HCT116 (cell line): ENCODE measurements around the gene CDKN2B-AS1. TPM values are rescaled to one million over a fixed set of nuclear protein-coding genes. Genes with fewer than 3 reads are reported as not detected.
A peak's percentile ranks its signal among the peaks of the same experiment; 100 is the strongest.

Source experiments
- ATAC-seq: fragments of 200-7000 bp; cut with Tn5 transposase; 2 replicates; pipeline ENCODE4 v1.9.1; 2020; ENCODE audit warnings: mild to moderate bottlenecking, moderate library complexity
- BruUV-seq: library from RNA; stranded (reverse); fragments of 400-500 nt; replicated peaks from 2 replicates; lab custom pipeline; 2021; lab: Mats Ljungman, UMichigan
- CTCF ChIA-PET: fragments of 300-600 bp; sonication (Branson Sonifier 250); formaldehyde crosslinking; loops from one replicate; lab custom pipeline; 2021; ENCODE audit warnings: antibody characterized with exemption; lab: Charles Lee
- POLR2A ChIA-PET: fragments of 300-600, 350-600 bp; sonication (Branson Sonifier 250); formaldehyde crosslinking; loops from one replicate; lab custom pipeline; 2021; ENCODE audit warnings: antibody characterized with exemption; lab: Charles Lee
- RAD21 ChIA-PET, 2 experiments: fragments of 300-600 bp; sonication (Branson Sonifier 250); formaldehyde crosslinking; loops; one replicate each; lab custom pipeline; 2023; ENCODE audit warnings: low total read pairs in 2 of 2; ENCODE audit not compliant: uncharacterized antibody in 2 of 2, unreplicated experiment in 2 of 2, low non-redundant PET in 1 of 2; lab: Charles Lee
- DNase-seq: peaks from one replicate; pipeline ENCODE4 v3.0.0-alpha.2; 2010; ENCODE audit warnings: low read depth, low spot score
- H2AFZ ChIP-seq: fragments of 200-600 bp; shearing (Covaris generic), sonication (generic); 2 replicates; pipeline ENCODE4 v1.6.1; 2017; ENCODE audit warnings: low read depth, mixed run types, mixed read lengths, antibody characterized with exemption, low read length; ENCODE audit not compliant: poor library complexity, severe bottlenecking
- H3K27ac ChIP-seq: 2 replicates; pipeline ENCODE4 v1.5.1; 2012; ENCODE audit warnings: low read depth, low read length
- H3K27me3 ChIP-seq: fragments of 200-600 bp; sonication (generic); 2 replicates; pipeline ENCODE4 v1.6.1; 2016; ENCODE audit warnings: mixed run types, low read length, mixed read lengths; ENCODE audit not compliant: insufficient read depth
- H3K36me3 ChIP-seq, 2 experiments: fragments of 200-500 bp in 1 of 2; fragments of 200-600 bp in 1 of 2; sonication (Bioruptor generic) in 1 of 2; sonication (generic) in 1 of 2; 2 replicates each; pipeline versions ENCODE4 v1.5.1 to v1.6.1; 2014 to 2016; ENCODE audit warnings: low read length in 2 of 2, inconsistent platforms in 1 of 2, mixed read lengths in 1 of 2, mixed run types in 1 of 2; ENCODE audit not compliant: insufficient read depth in 2 of 2, control insufficient read depth in 1 of 2
- H3K4me1 ChIP-seq, 2 experiments: fragments of 200-600 bp in 1 of 2; sonication (generic) in 1 of 2; 2 replicates each; pipeline versions ENCODE4 v1.5.1 to v1.6.1; 2012 to 2017; ENCODE audit warnings: low read length in 2 of 2, inconsistent platforms in 1 of 2, mild to moderate bottlenecking in 1 of 2, mixed read lengths in 1 of 2, mixed run types in 1 of 2, moderate library complexity in 1 of 2; ENCODE audit not compliant: insufficient read depth in 2 of 2, control insufficient read depth in 1 of 2
- H3K4me2 ChIP-seq: fragments of 200-600 bp; sonication (generic); 2 replicates; pipeline ENCODE4 v1.6.1; 2017; ENCODE audit warnings: mixed run types, low read length, mixed read lengths
- H3K4me3 ChIP-seq, 2 experiments: fragments of 200-600 bp in 1 of 2; sonication (generic) in 1 of 2; replicated peaks in 1 of 2; 2 replicates each; pipeline ENCODE4 v1.5.1; 2011 to 2016; ENCODE audit warnings: low read length in 2 of 2, control low read depth in 1 of 2, low read depth in 1 of 2, mild to moderate bottlenecking in 1 of 2, mixed read lengths in 1 of 2, mixed run types in 1 of 2
- H3K79me2 ChIP-seq: fragments of 200-600 bp; sonication (generic); 2 replicates; pipeline ENCODE4 v1.6.1; 2017; ENCODE audit warnings: mild to moderate bottlenecking, mixed run types, low read length, moderate library complexity, mixed read lengths; ENCODE audit not compliant: insufficient read depth
- H3K9ac ChIP-seq: fragments of 200-600 bp; sonication (generic); 2 replicates; pipeline ENCODE4 v1.6.1; 2016; ENCODE audit warnings: low read length, mixed read lengths
- H3K9me2 ChIP-seq: fragments of 200-600 bp; sonication (generic), shearing (Covaris generic); 2 replicates; pipeline ENCODE4 v1.6.1; 2017; ENCODE audit warnings: mixed run types, mild to moderate bottlenecking, moderate library complexity; ENCODE audit not compliant: insufficient read depth
- H3K9me3 ChIP-seq, 2 experiments: fragments of 200-500 bp in 1 of 2; fragments of 200-600 bp in 1 of 2; sonication (Bioruptor generic) in 1 of 2; sonication (generic) in 1 of 2; 2 replicates each; pipeline ENCODE4 v1.6.1; 2014 to 2017; ENCODE audit warnings: low read length in 2 of 2, mixed read lengths in 2 of 2, inconsistent platforms in 1 of 2, low read depth in 1 of 2, mild to moderate bottlenecking in 1 of 2, mixed run types in 1 of 2, moderate library complexity in 1 of 2; ENCODE audit not compliant: control insufficient read depth in 1 of 2, insufficient read depth in 1 of 2
- H4K20me1 ChIP-seq: fragments of 200-600 bp; sonication (generic), shearing (Covaris generic); 2 replicates; pipeline ENCODE4 v1.6.1; 2017; ENCODE audit warnings: mixed run types, mild to moderate bottlenecking, moderate library complexity; ENCODE audit not compliant: insufficient read depth
- CBX3 ChIP-seq: IDR thresholded peaks from 2 replicates; pipeline ENCODE4 v1.6.1; 2012; ENCODE audit warnings: low read depth
- CEBPB ChIP-seq: IDR thresholded peaks from 2 replicates; pipeline ENCODE4 v1.6.1; 2012; ENCODE audit warnings: low read depth
- ELF1 ChIP-seq: IDR thresholded peaks from 2 replicates; pipeline ENCODE4 v1.6.1; 2012; ENCODE audit warnings: low read depth, borderline replicate concordance
- EZH2 ChIP-seq: fragments of 200-600 bp; sonication (generic); IDR thresholded peaks from 2 replicates; pipeline ENCODE4 v1.6.1; 2017; ENCODE audit warnings: antibody characterized with exemption, mixed run types
- FOSL1 ChIP-seq: IDR thresholded peaks from 2 replicates; pipeline ENCODE4 v1.6.1; 2012; ENCODE audit warnings: low read depth
- POLR2A ChIP-seq: IDR thresholded peaks from 2 replicates; pipeline ENCODE4 v1.7.0; 2011; ENCODE audit warnings: borderline replicate concordance; ENCODE audit not compliant: insufficient read depth, insufficient read length; ENCODE audit errors: extremely low read depth
- POLR2AphosphoS5 ChIP-seq: IDR thresholded peaks from 2 replicates; pipeline ENCODE4 v1.6.1; 2011; ENCODE audit warnings: mild to moderate bottlenecking, low read depth, low read length, moderate library complexity
- RAD21 ChIP-seq: IDR thresholded peaks from 2 replicates; pipeline ENCODE4 v1.6.1; 2012; ENCODE audit warnings: low read depth, mild to moderate bottlenecking
- SIN3A ChIP-seq: IDR thresholded peaks from 2 replicates; pipeline ENCODE4 v1.6.1; 2012; ENCODE audit warnings: low read depth
- TCF7L2 ChIP-seq: IDR thresholded peaks from 2 replicates; pipeline ENCODE4 v1.7.0; 2011; ENCODE audit warnings: borderline replicate concordance, inconsistent platforms; ENCODE audit not compliant: insufficient read depth, insufficient read length; ENCODE audit errors: extremely low read depth
- YY1 ChIP-seq: IDR thresholded peaks from 2 replicates; pipeline ENCODE4 v1.6.1; 2011; ENCODE audit warnings: low read length, low read depth, moderate library complexity, mild to moderate bottlenecking; ENCODE audit not compliant: insufficient replicate concordance; ENCODE audit errors: extremely low read depth
- ZFX ChIP-seq: fragments of 450-650 bp; IDR thresholded peaks from 2 replicates; pipeline ENCODE4 v1.6.1; 2017
- ZNF274 ChIP-seq: fragments of 200-500 bp; sonication (Bioruptor generic); IDR thresholded peaks from 2 replicates; pipeline ENCODE4 v1.6.1; 2014; ENCODE audit warnings: mild to moderate bottlenecking, low read depth, low read length, inconsistent platforms
- intact Hi-C: fragments of 100-400 bp; cut with micrococcal nuclease; formaldehyde crosslinking; loops from 2 replicates; pipeline ENCODE4 v1.10.0; 2022
- total RNA-seq: library from RNA; stranded (reverse); gene quantifications from one replicate; pipeline ENCODE4 v1.2.1, GENCODE V29; 2021; ENCODE audit not compliant: unreplicated experiment
- TF ChIP-seq, protein P1 (sequence below): IDR thresholded peaks from 2 replicates; pipeline ENCODE4 v1.6.1; 2012
- TF ChIP-seq, protein P2 (sequence below): IDR thresholded peaks from 2 replicates; pipeline ENCODE4 v1.6.1; 2011; ENCODE audit warnings: mild to moderate bottlenecking, low read length, moderate library complexity; ENCODE audit not compliant: insufficient replicate concordance; ENCODE audit errors: extremely low read depth
- TF ChIP-seq, protein P3 (sequence below): IDR thresholded peaks from 2 replicates; pipeline ENCODE4 v1.6.1; 2012

The CDKN2B-AS1 gene
- total RNA-seq, 1 experiment from 2014 or later: 1.7 TPM

DNA sequence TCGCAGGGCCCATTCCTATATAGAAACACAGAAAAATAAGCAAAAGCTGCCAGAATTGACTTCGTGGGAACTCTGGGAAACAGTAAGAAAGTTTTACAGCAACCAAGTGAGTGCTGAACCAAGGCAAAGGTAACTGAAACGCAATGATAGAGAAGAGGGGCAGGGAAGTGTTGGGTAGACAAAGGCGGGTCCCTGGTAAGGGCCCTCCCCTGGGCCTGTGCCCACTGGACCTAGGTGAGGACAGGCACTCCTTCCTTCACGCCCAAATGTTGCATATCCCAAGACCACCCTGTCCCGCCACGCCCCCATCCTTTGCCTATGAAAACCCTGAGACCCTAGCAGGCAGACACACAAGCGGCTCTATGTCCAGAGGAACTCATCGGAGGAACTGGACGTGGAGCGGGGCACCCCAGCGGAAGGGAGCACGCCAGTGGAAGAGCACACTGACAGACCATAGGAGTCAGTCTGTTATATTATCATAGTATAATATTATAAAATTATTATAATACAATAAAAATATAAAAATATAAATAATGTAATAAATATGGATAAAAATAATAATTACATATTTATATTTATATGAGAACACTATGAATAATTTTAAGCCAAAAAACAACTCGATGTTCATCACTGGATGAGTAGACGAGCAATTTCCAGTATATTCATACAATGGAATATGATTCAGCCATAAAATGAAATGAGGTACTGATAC is 28.3 kb upstream of the CDKN2B-AS1 start:
- Histone ChIP-seq H3K36me3 (peaks cover 0 to 16% of the 10 kb centered on the region in 2 experiments; a peak in 1 of 4 replicates), H3K4me1 (no peaks in the 10 kb centered on the region), H3K9me2 (no peaks in the 10 kb centered on the region), H2AFZ (no peak overlapping the region), H3K27me3 (no peaks in the 10 kb centered on the region), H4K20me1 (no peaks in the 10 kb centered on the region), H3K9me3 (no peaks in the 10 kb centered on the region), H3K9ac (no peak overlapping the region), H3K27ac (no peak overlapping the region), H3K4me3 (no peak overlapping the region), H3K4me2 (peak overlapping the region; percentile 41; the same call in 1 of the 2 replicates), H3K79me2 (peaks cover 4% of the 10 kb centered on the region; the same call in 1 of the 2 replicates)
- BruUV-seq: no TSS peak
- no peak for TF ChIP-seq ZNF274
- no peak for TF ChIP-seq YY1
- POLR2A ChIA-PET: no interaction called here
- ATAC-seq (no peak), DNase-seq (no peak)
- RAD21 ChIA-PET: no interaction called here
- CTCF ChIA-PET: no interaction called here
- intact Hi-C loops: no loop called here

DNA sequence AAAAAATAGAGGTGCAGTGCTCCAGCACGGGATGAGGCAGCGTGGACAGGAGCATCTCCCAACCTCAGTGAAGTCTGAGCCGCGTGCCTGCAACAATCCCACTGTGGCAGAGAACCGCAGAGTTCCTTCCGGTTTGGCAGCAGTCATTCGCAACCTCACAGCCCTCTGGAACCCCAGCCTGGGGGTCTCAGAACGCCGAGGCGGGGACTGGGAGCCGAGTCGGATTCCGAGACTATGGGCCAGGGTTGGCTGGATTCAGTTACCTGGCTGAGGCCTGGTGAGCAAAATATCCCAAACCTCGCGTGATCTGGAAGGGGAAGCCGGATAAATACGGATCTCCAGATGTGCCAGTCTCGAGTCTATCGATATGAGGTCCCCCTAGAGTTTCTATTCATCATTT is 27.4 kb upstream of the CDKN2B-AS1 start:
- Histone ChIP-seq H3K9me3 (no peaks in the 10 kb centered on the region), H4K20me1 (no peaks in the 10 kb centered on the region), H3K4me3 (no peak overlapping the region), H3K9ac (no peak overlapping the region), H3K4me1 (no peaks in the 10 kb centered on the region), H3K9me2 (no peaks in the 10 kb centered on the region), H3K4me2 (no peak overlapping the region), H3K27me3 (no peaks in the 10 kb centered on the region), H3K27ac (no peak overlapping the region), H3K79me2 (peaks cover 13% of the 10 kb centered on the region)
- intact Hi-C loops: no loop called here
- POLR2A ChIA-PET: no interaction called here
- RAD21 ChIA-PET: no interaction called here
- CTCF ChIA-PET: no interaction called here
- TF ChIP-seq TCF7L2 (no peak), ELF1 (no peak), SIN3A (no peak), ZFX (no peak), POLR2AphosphoS5 (no peak), FOSL1 (no peak), YY1 (no peak), ZNF274 (no peak), EZH2 (no peak), POLR2A (no peak), RAD21 (no peak), CBX3 (no peak), CEBPB (no peak)
- TF ChIP-seq, protein P1, sequence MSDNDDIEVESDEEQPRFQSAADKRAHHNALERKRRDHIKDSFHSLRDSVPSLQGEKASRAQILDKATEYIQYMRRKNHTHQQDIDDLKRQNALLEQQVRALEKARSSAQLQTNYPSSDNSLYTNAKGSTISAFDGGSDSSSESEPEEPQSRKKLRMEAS: no peak
- TF ChIP-seq, protein P2, sequence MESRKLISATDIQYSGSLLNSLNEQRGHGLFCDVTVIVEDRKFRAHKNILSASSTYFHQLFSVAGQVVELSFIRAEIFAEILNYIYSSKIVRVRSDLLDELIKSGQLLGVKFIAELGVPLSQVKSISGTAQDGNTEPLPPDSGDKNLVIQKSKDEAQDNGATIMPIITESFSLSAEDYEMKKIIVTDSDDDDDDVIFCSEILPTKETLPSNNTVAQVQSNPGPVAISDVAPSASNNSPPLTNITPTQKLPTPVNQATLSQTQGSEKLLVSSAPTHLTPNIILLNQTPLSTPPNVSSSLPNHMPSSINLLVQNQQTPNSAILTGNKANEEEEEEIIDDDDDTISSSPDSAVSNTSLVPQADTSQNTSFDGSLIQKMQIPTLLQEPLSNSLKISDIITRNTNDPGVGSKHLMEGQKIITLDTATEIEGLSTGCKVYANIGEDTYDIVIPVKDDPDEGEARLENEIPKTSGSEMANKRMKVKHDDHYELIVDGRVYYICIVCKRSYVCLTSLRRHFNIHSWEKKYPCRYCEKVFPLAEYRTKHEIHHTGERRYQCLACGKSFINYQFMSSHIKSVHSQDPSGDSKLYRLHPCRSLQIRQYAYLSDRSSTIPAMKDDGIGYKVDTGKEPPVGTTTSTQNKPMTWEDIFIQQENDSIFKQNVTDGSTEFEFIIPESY: no peak
- TF ChIP-seq, protein P3, sequence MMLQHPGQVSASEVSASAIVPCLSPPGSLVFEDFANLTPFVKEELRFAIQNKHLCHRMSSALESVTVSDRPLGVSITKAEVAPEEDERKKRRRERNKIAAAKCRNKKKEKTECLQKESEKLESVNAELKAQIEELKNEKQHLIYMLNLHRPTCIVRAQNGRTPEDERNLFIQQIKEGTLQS: no peak
- TF ChIP-seq, all 23 proteins: peak for 0
- no TSS peak for BruUV-seq
- ATAC-seq (no peak), DNase-seq (no peak)
- Histone ChIP-seq H3K36me3 (peaks cover 0 to 17% of the 10 kb centered on the region in 2 experiments; a peak in 1 of 4 replicates), H2AFZ (no peak overlapping the region)
